ENCODE results near the gene SPECC1L. TPM values are rescaled to one million over a fixed set of nuclear protein-coding genes. Genes with fewer than 3 reads are reported as not detected.

The SPECC1L gene
- total and polyA plus RNA-seq, 2 of the 8 experiments (the other 6 are each of a cell fraction or from before 2014, with no cell fraction given): 15.7 to 61.6 TPM

- TF ChIP-seq CHD7 (IDR thresholded peaks at IDR 0.05; ENCODE audit: insufficient replicate concordance, low read length) (no peak), POLR2AphosphoS5 (IDR thresholded peaks at IDR 0.05; ENCODE audit: low read depth, low read length) (no peak), POLR2A (IDR thresholded peaks at IDR 0.05; ENCODE audit: control extremely low read depth in 1 of 2, low read depth in 2 of 2, low read length in 2 of 2) (no peak)
Observed at GRCh38 chr22:24402460-24403192, 132.0 kb downstream of the SPECC1L start (continued).
